BLaER1 treated with 17β-estradiol and CSF1 and Interleukin-3, amounts not matched to agents 10 nM and 100 nM (cell line): ENCODE measurements around the gene GRAMD2B.
A peak's percentile ranks its signal among the peaks of the same experiment; 100 is the strongest.

Source experiments
- H3K27ac ChIP-seq, 11 experiments: shearing (Covaris generic); formaldehyde crosslinking; 2 replicates each; pipeline ENCODE4 v1.8.1; 2022
- H3K27me3 ChIP-seq, 11 experiments: shearing (Covaris generic); formaldehyde crosslinking; 2 replicates each; pipeline ENCODE4 v1.8.1; 2022
- H3K36me3 ChIP-seq, 11 experiments: shearing (Covaris generic); formaldehyde crosslinking; 2 replicates each; pipeline ENCODE4 v1.8.1; 2022
- H3K4me1 ChIP-seq, 10 experiments: shearing (Covaris generic); formaldehyde crosslinking; 2 replicates each; pipeline ENCODE4 v1.8.1; 2022
- H3K4me2 ChIP-seq, 11 experiments: shearing (Covaris generic); formaldehyde crosslinking; 2 replicates each; pipeline ENCODE4 v1.8.1; 2022
- H3K4me3 ChIP-seq, 10 experiments: shearing (Covaris generic); formaldehyde crosslinking; 2 replicates each; pipeline ENCODE4 v1.8.1; 2022
- H3K9ac ChIP-seq, 11 experiments: shearing (Covaris generic); formaldehyde crosslinking; 2 replicates each; pipeline ENCODE4 v1.8.1; 2022
- H3K9me3 ChIP-seq, 11 experiments: shearing (Covaris generic); formaldehyde crosslinking; replicated peaks in 1 of 11; 2 replicates each; pipeline ENCODE4 v1.8.1; 2022
- H4K20me1 ChIP-seq, 11 experiments: shearing (Covaris generic); formaldehyde crosslinking; 2 replicates each; pipeline ENCODE4 v1.8.1; 2022
- Cebpa-rat ChIP-seq, 11 experiments: shearing (Covaris generic); IDR thresholded peaks; 2 replicates each; pipeline ENCODE4 v1.8.1; 2022

GRAMD2B gene

GRCh38 chr5:126477294-126478117 lies 54.3 kb downstream of the GRAMD2B start:
- no peak overlapping the region for H3K4me2 ChIP-seq
- no peak overlapping the region for H3K27ac ChIP-seq
- TF ChIP-seq Cebpa-rat (IDR thresholded peaks at IDR 0.05), result no peak
- H3K4me1 ChIP-seq, result no peaks in the 10 kb centered on the region
- no peaks in the 10 kb centered on the region for H3K9me3 ChIP-seq
- no peaks in the 10 kb centered on the region for H3K36me3 ChIP-seq
- H4K20me1 ChIP-seq, result no peaks in the 10 kb centered on the region
- no peak overlapping the region for H3K9ac ChIP-seq
- H3K4me3 ChIP-seq, result no peak overlapping the region
- no peaks in the 10 kb centered on the region for H3K27me3 ChIP-seq

- TF ChIP-seq Cebpa-rat (IDR thresholded peaks at IDR 0.05), result no peak
- H3K4me3 ChIP-seq, result no peak overlapping the region
- H3K27me3 ChIP-seq, result no peaks in the 10 kb centered on the region
- no peaks in the 10 kb centered on the region for H3K36me3 ChIP-seq
- no peak overlapping the region for H3K4me2 ChIP-seq
- H3K4me1 ChIP-seq, result no peaks in the 10 kb centered on the region
- no peaks in the 10 kb centered on the region for H3K9me3 ChIP-seq
- no peaks in the 10 kb centered on the region for H4K20me1 ChIP-seq
- H3K27ac ChIP-seq, result no peak overlapping the region
- no peak overlapping the region for H3K9ac ChIP-seq
Measured at GRCh38 chr5:126479810-126480209, 56.6 kb downstream of the GRAMD2B start.

- Histone ChIP-seq H4K20me1 (no peaks in the 10 kb centered on the region), H3K9ac (no peak overlapping the region), H3K9me3 (no peaks in the 10 kb centered on the region), H3K4me2 (no peak overlapping the region), H3K4me1 (no peaks in the 10 kb centered on the region), H3K36me3 (no peaks in the 10 kb centered on the region), H3K4me3 (no peak overlapping the region), H3K27ac (no peak overlapping the region), H3K27me3 (no peaks in the 10 kb centered on the region)
- no peak for TF ChIP-seq Cebpa-rat (IDR thresholded peaks at IDR 0.05)
Measured at GRCh38 chr5:126480824-126481223, 57.6 kb downstream of the GRAMD2B start.

GRCh38 chr5:126481243-126481642 lies 58.0 kb downstream of the GRAMD2B start:
- no peaks in the 10 kb centered on the region for H4K20me1 ChIP-seq
- H3K4me2 ChIP-seq, result no peak overlapping the region
- TF ChIP-seq Cebpa-rat (IDR thresholded peaks at IDR 0.05), result no peak
- no peak overlapping the region for H3K9ac ChIP-seq
- no peaks in the 10 kb centered on the region for H3K4me1 ChIP-seq
- H3K27ac ChIP-seq, result no peak overlapping the region
- H3K9me3 ChIP-seq, result no peaks in the 10 kb centered on the region
- no peaks in the 10 kb centered on the region for H3K36me3 ChIP-seq
- no peak overlapping the region for H3K4me3 ChIP-seq
- H3K27me3 ChIP-seq, result no peaks in the 10 kb centered on the region

GRCh38 chr5:126482591-126482990 lies 59.4 kb downstream of the GRAMD2B start:
- Histone ChIP-seq H3K27ac (no peak overlapping the region), H4K20me1 (no peaks in the 10 kb centered on the region), H3K4me2 (no peak overlapping the region), H3K9me3 (no peaks in the 10 kb centered on the region), H3K4me3 (no peak overlapping the region), H3K9ac (no peak overlapping the region), H3K4me1 (no peaks in the 10 kb centered on the region; a peak in 1 of 20 replicates), H3K27me3 (no peaks in the 10 kb centered on the region), H3K36me3 (no peaks in the 10 kb centered on the region)
- TF ChIP-seq Cebpa-rat (IDR thresholded peaks at IDR 0.05), result no peak

- Histone ChIP-seq H3K4me2 (no peak overlapping the region), H3K9me3 (no peaks in the 10 kb centered on the region), H3K27ac (no peak overlapping the region), H3K4me3 (no peak overlapping the region), H3K36me3 (no peaks in the 10 kb centered on the region), H3K4me1 (peaks cover 0 to 6% (median 0%) of the 10 kb centered on the region in 10 experiments; a peak in 5 of 20 replicates), H3K9ac (no peak overlapping the region), H3K27me3 (no peaks in the 10 kb centered on the region), H4K20me1 (no peaks in the 10 kb centered on the region)
- TF ChIP-seq Cebpa-rat (IDR thresholded peaks at IDR 0.05), result no peak
Measured at GRCh38 chr5:126483156-126483555, 59.9 kb downstream of the GRAMD2B start.

GRCh38 chr5:126484253-126484652 lies 61.0 kb downstream of the GRAMD2B start:
- Histone ChIP-seq H3K9me3 (no peaks in the 10 kb centered on the region), H3K36me3 (no peaks in the 10 kb centered on the region), H3K4me3 (no peak overlapping the region), H3K4me1 (peaks cover 0 to 17% (median 0%) of the 10 kb centered on the region in 10 experiments; a peak in 6 of 20 replicates), H3K4me2 (no peak overlapping the region), H3K27ac (no peak overlapping the region), H4K20me1 (no peaks in the 10 kb centered on the region), H3K27me3 (no peaks in the 10 kb centered on the region), H3K9ac (no peak overlapping the region)
- no peak for TF ChIP-seq Cebpa-rat (IDR thresholded peaks at IDR 0.05)

- no peak overlapping the region for H3K4me3 ChIP-seq
- H3K9ac ChIP-seq, result no peak overlapping the region
- H3K9me3 ChIP-seq, result no peaks in the 10 kb centered on the region
- H3K27me3 ChIP-seq, result no peaks in the 10 kb centered on the region
- peaks cover 0 to 21% (median 0%) of the 10 kb centered on the region in 10 experiments; a peak in 6 of 20 replicates for H3K4me1 ChIP-seq
- no peak overlapping the region for H3K4me2 ChIP-seq
- no peaks in the 10 kb centered on the region for H3K36me3 ChIP-seq
- no peak for TF ChIP-seq Cebpa-rat (IDR thresholded peaks at IDR 0.05)
- no peaks in the 10 kb centered on the region for H4K20me1 ChIP-seq
- no peak overlapping the region for H3K27ac ChIP-seq
Measured at GRCh38 chr5:126486332-126486731, 63.1 kb downstream of the GRAMD2B start.

- no peak overlapping the region for H3K27ac ChIP-seq
- no peak for TF ChIP-seq Cebpa-rat (IDR thresholded peaks at IDR 0.05)
- H4K20me1 ChIP-seq, result no peaks in the 10 kb centered on the region
- peaks cover 0 to 21% (median 0%) of the 10 kb centered on the region in 10 experiments; a peak in 6 of 20 replicates for H3K4me1 ChIP-seq
- H3K27me3 ChIP-seq, result no peaks in the 10 kb centered on the region
- no peak overlapping the region for H3K4me3 ChIP-seq
- H3K9me3 ChIP-seq, result no peaks in the 10 kb centered on the region
- H3K36me3 ChIP-seq, result no peaks in the 10 kb centered on the region
- H3K4me2 ChIP-seq, result peak overlapping the region in 2 of 11 experiments; percentile 66 to 71; a peak in 4 of 22 replicates
- H3K9ac ChIP-seq, result no peak overlapping the region
Measured at GRCh38 chr5:126487596-126487995, 64.4 kb downstream of the GRAMD2B start.
